CD8-positive, alpha-beta memory T cell (primary cell): ENCODE data around the gene PRPF4. TPM values are rescaled to one million over a fixed set of nuclear protein-coding genes. Genes with fewer than 3 reads are reported as not detected.

Experiments used
- CTCF ChIA-PET: fragments of 350-600 bp; sonication (Branson Sonifier 250); formaldehyde crosslinking; loops from one replicate; lab custom pipeline; 2021; ENCODE audit warnings: antibody characterized with exemption; lab: Charles Lee
- POLR2A ChIA-PET: fragments of 350-600 bp; sonication (Branson Sonifier 250); formaldehyde crosslinking; loops from one replicate; lab custom pipeline; 2021; ENCODE audit warnings: antibody characterized with exemption; lab: Charles Lee
- DNase-seq, 5 donors: peaks; one replicate each; pipeline versions ENCODE4 v3.0.0 to v3.0.0-alpha.2; 2020 to 2022; ENCODE audit warnings: mixed read lengths in 1 of 5
- H3K27ac ChIP-seq: one replicate; pipeline ENCODE4 v1.7.0; 2013; ENCODE audit warnings: low read depth, mild to moderate bottlenecking, low read length, moderate library complexity
- H3K27me3 ChIP-seq: 2 replicates; pipeline ENCODE4 v1.7.0; 2013; ENCODE audit warnings: low read length, mild to moderate bottlenecking; ENCODE audit not compliant: insufficient read depth, poor library complexity, severe bottlenecking
- H3K36me3 ChIP-seq: 2 replicates; pipeline ENCODE4 v1.7.0; 2013; ENCODE audit warnings: mild to moderate bottlenecking, low read length, moderate library complexity; ENCODE audit not compliant: insufficient read depth
- H3K4me1 ChIP-seq: 2 replicates; pipeline ENCODE4 v1.7.0; 2013; ENCODE audit warnings: mild to moderate bottlenecking, low read length, moderate library complexity; ENCODE audit not compliant: insufficient read depth
- H3K4me3 ChIP-seq: 2 replicates; pipeline ENCODE4 v1.7.0; 2013; ENCODE audit warnings: mild to moderate bottlenecking, low read length
- H3K9me3 ChIP-seq: 2 replicates; pipeline ENCODE4 v1.7.0; 2013; ENCODE audit warnings: mild to moderate bottlenecking, low read length
- H3K27ac Mint-ChIP-seq, 8 donors: one replicate each; pipeline ENCODE4 v1.8.0; 2020 to 2021; ENCODE audit warnings: mixed read lengths in 8 of 8, mild to moderate bottlenecking in 6 of 8, inconsistent platforms in 3 of 8, moderate library complexity in 3 of 8
- H3K27me3 Mint-ChIP-seq, 2 donors: one replicate each; pipeline ENCODE4 v1.8.0; 2020 to 2021; ENCODE audit warnings: mixed read lengths in 2 of 2, mild to moderate bottlenecking in 1 of 2, moderate library complexity in 1 of 2
- H3K36me3 Mint-ChIP-seq, 3 donors: one replicate each; pipeline ENCODE4 v1.8.0; 2020 to 2021; ENCODE audit warnings: mixed read lengths in 3 of 3, inconsistent platforms in 1 of 3, mild to moderate bottlenecking in 1 of 3
- H3K4me1 Mint-ChIP-seq, 3 donors: one replicate each; pipeline ENCODE4 v1.8.0; 2020 to 2021; ENCODE audit warnings: mixed read lengths in 3 of 3, inconsistent platforms in 1 of 3, mild to moderate bottlenecking in 1 of 3
- H3K4me3 Mint-ChIP-seq, 7 donors: one replicate each; pipeline ENCODE4 v1.8.0; 2020 to 2021; ENCODE audit warnings: mixed read lengths in 7 of 7, mild to moderate bottlenecking in 6 of 7, moderate library complexity in 4 of 7, inconsistent platforms in 2 of 7
- H3K9me3 Mint-ChIP-seq, 5 donors: one replicate each; pipeline ENCODE4 v1.8.0; 2020 to 2022; ENCODE audit warnings: mixed read lengths in 5 of 5, mild to moderate bottlenecking in 3 of 5, moderate library complexity in 2 of 5, inconsistent platforms in 1 of 5
- polyA plus RNA-seq: library from polyadenylated mRNA; unstranded; fragments of 300-500 nt; fragmentation: Illumina TruSeq; gene quantifications from one replicate; pipeline ENCODE4 v1.2.3, GENCODE V29; 2021
- total RNA-seq, 2 experiments: library from RNA; stranded (reverse); gene quantifications; one replicate each; pipeline ENCODE4 v1.2.3, GENCODE V29; 2021

The PRPF4 gene
- total and polyA plus RNA-seq, 3 experiments from 2014 or later = 27.4 to 71.4 (median 69.5) TPM

DNA sequence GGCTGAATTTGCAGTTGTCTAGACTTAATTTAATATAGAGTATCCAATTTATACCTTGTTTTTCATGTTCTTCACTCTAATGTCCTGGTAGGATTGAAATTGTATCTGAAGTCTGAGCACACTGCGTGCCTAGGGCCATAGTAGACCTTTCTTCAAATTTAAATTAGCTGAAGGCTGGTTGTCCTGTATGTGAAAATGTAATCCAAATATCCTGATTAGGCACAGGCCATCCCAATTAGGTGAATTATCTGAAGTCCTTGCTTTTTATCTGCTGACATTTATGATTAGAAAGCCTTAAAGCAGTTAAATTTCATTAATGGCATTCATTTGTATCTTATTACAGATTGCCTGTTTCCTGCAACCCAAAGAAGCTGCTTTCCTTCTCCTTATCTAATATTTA is 20.5 kb upstream of the PRPF4 start:
- H3K4me1 Mint-ChIP-seq = no peaks in the 10 kb centered on the region
- H3K27ac Mint-ChIP-seq = no peak overlapping the region
- H3K36me3 Mint-ChIP-seq = peaks cover 5 to 24% (median 6%) of the 10 kb centered on the region in 3 donors

DNA sequence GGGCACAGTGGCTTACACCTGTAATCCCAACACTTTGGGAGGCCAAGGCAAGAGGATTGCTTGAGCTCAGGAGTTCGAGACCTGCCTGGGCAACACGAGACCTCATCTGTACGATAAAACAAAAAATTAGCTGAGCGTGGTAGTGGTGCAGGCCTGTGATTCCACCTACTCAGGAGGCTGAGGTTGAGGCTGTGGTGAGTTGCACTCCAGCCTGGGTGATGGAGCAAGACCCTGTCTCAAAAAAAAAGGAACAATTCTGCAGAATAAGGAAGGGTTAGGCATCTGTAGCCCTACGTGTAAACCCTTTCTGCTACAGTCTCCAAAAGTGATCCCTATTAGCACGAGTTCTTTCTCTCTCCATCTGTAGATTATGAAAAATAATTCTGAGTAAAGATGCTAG is 20.0 kb upstream of the PRPF4 start:
- Mint-ChIP-seq H3K9me3 (peaks cover 0 to 3% (median 0%) of the 10 kb centered on the region in 5 donors), H3K4me3 (no peak overlapping the region), H3K27me3 (no peaks in the 10 kb centered on the region), H3K4me1 (no peaks in the 10 kb centered on the region), H3K36me3 (peaks cover 8 to 28% (median 10%) of the 10 kb centered on the region in 3 donors), H3K27ac (peak overlapping the region in 1 of 8 donors; percentile 36)
- no peaks in the 10 kb centered on the region for H3K9me3 ChIP-seq
- H3K4me1 ChIP-seq = no peaks in the 10 kb centered on the region
- DNase-seq = no peak
- no peaks in the 10 kb centered on the region for H3K27me3 ChIP-seq
- H3K27ac ChIP-seq = no peak overlapping the region
- CTCF ChIA-PET = interaction anchor here (1.3 kb wide), 1 partner anchor 19 kb away, joined by 5 read pairs; the partner anchor contains the start of gene CDC26
- peaks cover 6% of the 10 kb centered on the region for H3K36me3 ChIP-seq
- POLR2A ChIA-PET = no interaction called here
- no peak overlapping the region for H3K4me3 ChIP-seq

More for the DNA sequence above, 20.5 kb upstream of the PRPF4 start:
- ChIA-PET CTCF (interaction anchor here (1.3 kb wide), 1 partner anchor 19 kb away, joined by 5 read pairs; the partner anchor contains the start of gene CDC26), POLR2A (no interaction called here)
- no peaks in the 10 kb centered on the region for H3K9me3 ChIP-seq
- no peaks in the 10 kb centered on the region for H3K27me3 ChIP-seq
- no peak overlapping the region for H3K4me3 ChIP-seq
- no peak for DNase-seq
- Mint-ChIP-seq H3K27me3 (no peaks in the 10 kb centered on the region), H3K4me3 (no peak overlapping the region), H3K9me3 (peaks cover 0 to 3% (median 0%) of the 10 kb centered on the region in 5 donors)
- no peak overlapping the region for H3K27ac ChIP-seq
- H3K4me1 ChIP-seq = no peaks in the 10 kb centered on the region
- peaks cover 4% of the 10 kb centered on the region for H3K36me3 ChIP-seq

DNA sequence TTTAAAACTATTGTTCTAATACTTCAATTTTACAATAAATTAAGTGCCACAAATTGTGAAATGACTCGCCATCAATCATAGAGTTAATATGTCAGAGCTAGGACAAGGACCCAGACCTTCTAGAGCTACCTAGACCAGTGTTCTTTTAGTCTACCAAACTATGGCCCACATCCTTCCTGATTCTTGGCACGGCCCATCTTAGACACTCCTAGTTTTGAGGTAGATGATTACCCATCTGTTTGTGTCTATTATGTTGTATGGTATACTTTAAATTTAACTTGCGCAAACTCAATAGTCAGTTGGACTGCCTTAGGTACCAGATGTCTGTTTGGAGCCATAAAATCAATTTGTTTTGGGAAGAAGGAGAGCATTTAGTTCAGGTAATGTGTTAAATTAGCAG is 17.6 kb upstream of the PRPF4 start:
- no peak for DNase-seq
- peaks cover 5 to 41% (median 16%) of the 10 kb centered on the region in 3 donors for H3K36me3 Mint-ChIP-seq
- Histone ChIP-seq H3K27ac (no peak overlapping the region), H3K36me3 (peaks cover 6% of the 10 kb centered on the region), H3K4me1 (no peaks in the 10 kb centered on the region), H3K4me3 (no peak overlapping the region), H3K27me3 (no peaks in the 10 kb centered on the region), H3K9me3 (no peaks in the 10 kb centered on the region)
- H3K27ac Mint-ChIP-seq = peak overlapping the region in 2 of 8 donors; percentile 5 to 29
- H3K27me3 Mint-ChIP-seq = no peaks in the 10 kb centered on the region
- no peaks in the 10 kb centered on the region for H3K4me1 Mint-ChIP-seq
- POLR2A ChIA-PET = no interaction called here
- H3K9me3 Mint-ChIP-seq = no peaks in the 10 kb centered on the region
- H3K4me3 Mint-ChIP-seq = no peak overlapping the region
- CTCF ChIA-PET = interaction anchor here (1.1 kb wide), 1 partner anchor 17 kb away, joined by 6 read pairs; no protein-coding TSS in a partner anchor

DNA sequence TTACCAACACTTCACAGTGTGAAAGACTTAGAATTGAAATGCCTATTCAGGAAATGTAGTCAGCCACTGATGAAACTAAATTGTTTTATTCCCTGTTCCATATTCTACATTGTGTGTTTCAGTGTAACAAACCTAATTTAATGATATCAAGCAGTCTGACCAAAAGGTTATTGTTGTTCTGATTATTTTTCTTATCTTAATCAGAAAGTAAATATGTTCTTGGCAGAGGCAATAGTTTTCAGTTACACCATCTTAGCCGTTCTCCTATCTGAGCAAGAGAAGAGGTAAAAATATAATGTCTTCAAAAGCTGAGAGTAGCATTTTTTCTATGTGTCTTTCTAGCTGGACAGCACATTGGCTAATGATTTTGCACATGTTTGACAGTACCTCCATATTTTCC is 17.2 kb upstream of the PRPF4 start:
- Histone ChIP-seq H3K27me3 (no peaks in the 10 kb centered on the region), H3K36me3 (peaks cover 6% of the 10 kb centered on the region), H3K4me3 (no peak overlapping the region), H3K9me3 (no peaks in the 10 kb centered on the region), H3K27ac (no peak overlapping the region), H3K4me1 (no peaks in the 10 kb centered on the region)
- H3K27ac Mint-ChIP-seq = peak overlapping the region in 1 of 8 donors; percentile 2
- CTCF ChIA-PET = no interaction called here
- no peaks in the 10 kb centered on the region for H3K4me1 Mint-ChIP-seq
- no peak overlapping the region for H3K4me3 Mint-ChIP-seq
- no peaks in the 10 kb centered on the region for H3K9me3 Mint-ChIP-seq
- H3K27me3 Mint-ChIP-seq = peaks cover 0 to under 1% of the 10 kb centered on the region in 2 donors
- POLR2A ChIA-PET = no interaction called here
- peaks cover 5 to 41% (median 16%) of the 10 kb centered on the region in 3 donors for H3K36me3 Mint-ChIP-seq
- no peak for DNase-seq

DNA sequence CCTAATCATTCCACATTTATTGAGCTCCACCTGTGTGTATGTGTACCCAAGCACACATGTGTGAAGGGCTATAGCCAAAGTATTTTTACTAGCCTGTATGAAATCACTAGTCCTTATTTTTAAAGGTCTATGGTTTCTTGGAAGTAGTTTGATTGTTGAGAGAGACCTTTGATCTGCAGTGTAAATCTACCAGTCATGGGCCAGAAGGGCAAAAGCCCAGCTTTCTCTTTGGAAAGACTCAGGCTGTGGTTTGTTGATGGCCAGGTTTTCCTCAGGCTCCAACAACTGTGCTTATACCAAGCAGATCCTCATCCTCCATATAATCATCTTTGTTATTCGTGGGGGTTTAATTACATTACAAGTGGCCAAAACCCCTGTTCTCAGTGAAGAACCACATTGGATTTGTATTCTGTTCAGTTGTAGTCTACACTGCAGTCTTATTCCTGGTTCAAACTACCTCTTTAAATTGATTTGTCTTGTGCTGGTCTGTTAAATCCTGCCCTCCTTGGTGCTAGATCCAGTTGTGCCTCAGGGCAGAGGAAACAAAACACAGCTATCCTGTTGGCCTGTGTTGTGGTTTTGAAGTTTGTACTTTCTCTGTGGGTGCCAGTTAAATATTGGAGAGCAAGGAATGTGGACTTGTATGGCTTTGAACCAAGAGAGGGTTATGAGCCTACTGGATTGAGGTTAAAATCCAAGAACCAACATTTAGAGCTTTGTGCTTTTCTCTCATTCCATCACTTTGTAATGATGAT is 13.4 kb upstream of the PRPF4 start:
- Histone ChIP-seq H3K4me3 (no peak overlapping the region), H3K4me1 (no peaks in the 10 kb centered on the region), H3K36me3 (peaks cover 6% of the 10 kb centered on the region), H3K9me3 (no peaks in the 10 kb centered on the region), H3K27ac (no peak overlapping the region), H3K27me3 (no peaks in the 10 kb centered on the region)
- no peaks in the 10 kb centered on the region for H3K4me1 Mint-ChIP-seq
- POLR2A ChIA-PET = no interaction called here
- peaks cover 0 to 2% of the 10 kb centered on the region in 2 donors for H3K27me3 Mint-ChIP-seq
- no peaks in the 10 kb centered on the region for H3K9me3 Mint-ChIP-seq
- CTCF ChIA-PET = interaction anchor here (2.5 kb wide), 1 partner anchor 12 kb away, joined by 10 read pairs; no protein-coding TSS in a partner anchor
- no peak overlapping the region for H3K4me3 Mint-ChIP-seq
- peaks cover 5 to 52% (median 17%) of the 10 kb centered on the region in 3 donors for H3K36me3 Mint-ChIP-seq
- H3K27ac Mint-ChIP-seq = peak overlapping the region in 1 of 8 donors; percentile 32
- DNase-seq = no peak

DNA sequence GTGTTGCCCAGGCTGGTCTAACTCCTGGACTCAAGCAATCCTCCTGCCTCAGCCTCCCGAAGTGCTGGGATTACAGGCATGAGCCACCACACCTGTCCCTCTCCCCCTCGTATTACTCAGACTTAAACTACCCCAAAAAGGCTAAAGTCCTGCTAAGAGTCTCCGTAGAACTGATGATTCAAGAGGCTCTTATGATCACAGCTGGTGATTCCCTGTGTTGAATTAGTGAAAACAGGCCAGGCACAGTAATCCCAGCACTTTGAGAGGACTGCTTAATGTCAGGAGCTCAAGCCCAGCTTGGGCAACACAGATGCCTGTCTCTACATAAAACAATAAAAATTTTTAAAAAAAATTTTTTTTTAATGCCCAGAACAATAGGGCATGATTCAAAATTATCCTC is 9.3 kb upstream of the PRPF4 start:
- Mint-ChIP-seq H3K36me3 (peaks cover 4 to 58% (median 22%) of the 10 kb centered on the region in 3 donors), H3K27ac (peak overlapping the region in 1 of 8 donors; percentile 84), H3K27me3 (peaks cover 0 to 2% of the 10 kb centered on the region in 2 donors), H3K9me3 (no peaks in the 10 kb centered on the region), H3K4me1 (peaks cover 11 to 16% (median 12%) of the 10 kb centered on the region in 3 donors), H3K4me3 (no peak overlapping the region)
- ChIA-PET POLR2A (no interaction called here), CTCF (interaction anchor here (1.0 kb wide), 1 partner anchor 9 kb away, joined by 4 read pairs; the partner anchor contains the start of gene CDC26)
- Histone ChIP-seq H3K9me3 (no peaks in the 10 kb centered on the region), H3K4me3 (no peak overlapping the region), H3K4me1 (peaks cover 4% of the 10 kb centered on the region), H3K27me3 (no peaks in the 10 kb centered on the region), H3K27ac (no peak overlapping the region), H3K36me3 (peaks cover 18% of the 10 kb centered on the region)
- no peak for DNase-seq

DNA sequence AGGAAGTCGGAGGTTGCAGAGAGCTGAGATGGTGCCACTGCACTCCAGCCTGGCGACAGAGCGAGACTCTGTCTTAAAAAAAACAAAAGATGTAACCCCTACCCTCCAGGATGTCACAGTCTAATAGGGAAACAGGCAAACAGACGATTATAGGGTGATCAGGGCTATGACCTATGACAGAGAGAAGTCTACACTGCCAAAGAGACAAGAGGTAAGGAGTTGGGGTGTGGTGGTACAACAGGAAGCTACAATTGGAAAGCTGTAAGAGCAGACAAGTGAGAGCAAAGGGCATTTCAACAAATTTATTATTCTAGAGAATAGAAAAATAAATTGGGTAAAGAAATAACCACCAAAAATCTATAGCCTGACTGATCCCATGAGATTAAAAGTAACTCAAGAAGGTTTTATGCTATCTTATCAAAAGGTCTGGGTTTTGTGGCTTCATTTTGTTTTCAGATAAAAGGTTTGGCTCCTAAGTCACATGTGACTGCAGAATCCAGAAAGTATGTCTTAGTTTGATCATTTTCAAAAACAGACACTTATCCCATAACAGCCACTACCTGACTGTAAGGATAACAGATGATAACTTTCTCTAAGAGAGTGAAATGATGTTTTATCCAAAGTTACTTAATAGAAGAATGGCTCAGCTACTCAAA is 7.4 kb upstream of the PRPF4 start:
- Mint-ChIP-seq H3K9me3 (no peaks in the 10 kb centered on the region), H3K4me3 (no peak overlapping the region), H3K27ac (peak overlapping the region in 4 of 8 donors; percentile 18 to 52 (median 34)), H3K27me3 (peaks cover 0 to 2% of the 10 kb centered on the region in 2 donors), H3K36me3 (peaks cover 4 to 66% (median 20%) of the 10 kb centered on the region in 3 donors), H3K4me1 (peaks cover 11 to 21% (median 17%) of the 10 kb centered on the region in 3 donors)
- no peak for DNase-seq
- Histone ChIP-seq H3K9me3 (no peaks in the 10 kb centered on the region), H3K27me3 (no peaks in the 10 kb centered on the region), H3K4me1 (peaks cover 4% of the 10 kb centered on the region), H3K36me3 (peaks cover 34% of the 10 kb centered on the region), H3K27ac (no peak overlapping the region), H3K4me3 (no peak overlapping the region)
- POLR2A ChIA-PET = no interaction called here
- CTCF ChIA-PET = no interaction called here
